ENCODE data around the gene WBP1. TPM values are rescaled to one million over a fixed set of nuclear protein-coding genes. Genes with fewer than 3 reads are reported as not detected.
A peak's percentile ranks its signal among the peaks of the same experiment; 100 is the strongest.
"Not testable (repeated sequence)": the region's sequence is repeated elsewhere in the genome, so short reads cannot be mapped to it uniquely, and the experiment has no call there.

WBP1 gene
- total RNA-seq, 1 donor from 2014 or later, result 62.4 TPM

DNA sequence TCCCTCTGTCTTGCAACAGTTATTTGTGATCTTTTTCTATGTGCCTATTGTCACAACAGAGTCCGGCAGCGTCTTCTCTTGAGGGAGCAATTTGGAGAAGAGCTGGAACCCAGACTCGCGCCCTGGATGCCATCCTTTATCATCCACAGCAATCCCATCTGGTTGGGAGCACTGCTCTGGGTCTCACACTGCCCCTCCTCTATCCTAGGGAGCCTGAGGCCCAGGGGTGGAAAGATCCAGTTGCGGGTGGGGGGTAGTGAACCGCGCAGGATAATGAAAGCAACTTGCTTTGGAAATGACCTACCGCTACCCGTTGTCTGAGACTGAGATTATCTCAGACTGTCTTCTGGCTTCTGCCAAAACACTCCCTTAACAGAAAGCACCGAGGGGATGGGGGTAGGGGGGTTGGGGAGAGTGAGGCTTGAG lies 713 bp downstream of the WBP1 start:
- no peaks in the 10 kb centered on the region for H3K27me3 Mint-ChIP-seq (ENCODE audit: low read depth)
- DNase-seq (ENCODE audit: low spot score), result no peak
- TF ChIP-seq, protein P1, sequence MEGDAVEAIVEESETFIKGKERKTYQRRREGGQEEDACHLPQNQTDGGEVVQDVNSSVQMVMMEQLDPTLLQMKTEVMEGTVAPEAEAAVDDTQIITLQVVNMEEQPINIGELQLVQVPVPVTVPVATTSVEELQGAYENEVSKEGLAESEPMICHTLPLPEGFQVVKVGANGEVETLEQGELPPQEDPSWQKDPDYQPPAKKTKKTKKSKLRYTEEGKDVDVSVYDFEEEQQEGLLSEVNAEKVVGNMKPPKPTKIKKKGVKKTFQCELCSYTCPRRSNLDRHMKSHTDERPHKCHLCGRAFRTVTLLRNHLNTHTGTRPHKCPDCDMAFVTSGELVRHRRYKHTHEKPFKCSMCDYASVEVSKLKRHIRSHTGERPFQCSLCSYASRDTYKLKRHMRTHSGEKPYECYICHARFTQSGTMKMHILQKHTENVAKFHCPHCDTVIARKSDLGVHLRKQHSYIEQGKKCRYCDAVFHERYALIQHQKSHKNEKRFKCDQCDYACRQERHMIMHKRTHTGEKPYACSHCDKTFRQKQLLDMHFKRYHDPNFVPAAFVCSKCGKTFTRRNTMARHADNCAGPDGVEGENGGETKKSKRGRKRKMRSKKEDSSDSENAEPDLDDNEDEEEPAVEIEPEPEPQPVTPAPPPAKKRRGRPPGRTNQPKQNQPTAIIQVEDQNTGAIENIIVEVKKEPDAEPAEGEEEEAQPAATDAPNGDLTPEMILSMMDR (IDR thresholded peaks at IDR 0.05), result no peak
- H3K4me1 Mint-ChIP-seq (ENCODE audit: low read depth), result peaks cover 62% of the 10 kb centered on the region
- H3K9me3 Mint-ChIP-seq (ENCODE audit: low read depth), result no peaks in the 10 kb centered on the region
- peak overlapping the region; percentile 97 for H3K27ac Mint-ChIP-seq (ENCODE audit: unreplicated experiment)
- H3K36me3 Mint-ChIP-seq (ENCODE audit: low read depth), result peaks cover 2% of the 10 kb centered on the region
- H3K4me3 Mint-ChIP-seq (ENCODE audit: unreplicated experiment), result peak overlapping the region; percentile 89

GRCh38 chr2:74459503-74460118 lies 1.4 kb downstream of the WBP1 start:
- not testable (repeated sequence) for H3K9me3 Mint-ChIP-seq (ENCODE audit: low read depth); DNase-seq (ENCODE audit: low spot score); H3K36me3 Mint-ChIP-seq (ENCODE audit: low read depth); H3K27me3 Mint-ChIP-seq (ENCODE audit: low read depth)
- H3K4me1 Mint-ChIP-seq (ENCODE audit: low read depth), result peaks cover 62% of the 10 kb centered on the region
- peak overlapping the region; percentile 97 for H3K27ac Mint-ChIP-seq (ENCODE audit: unreplicated experiment)
- peak overlapping the region; percentile 89 for H3K4me3 Mint-ChIP-seq (ENCODE audit: unreplicated experiment)

DNA sequence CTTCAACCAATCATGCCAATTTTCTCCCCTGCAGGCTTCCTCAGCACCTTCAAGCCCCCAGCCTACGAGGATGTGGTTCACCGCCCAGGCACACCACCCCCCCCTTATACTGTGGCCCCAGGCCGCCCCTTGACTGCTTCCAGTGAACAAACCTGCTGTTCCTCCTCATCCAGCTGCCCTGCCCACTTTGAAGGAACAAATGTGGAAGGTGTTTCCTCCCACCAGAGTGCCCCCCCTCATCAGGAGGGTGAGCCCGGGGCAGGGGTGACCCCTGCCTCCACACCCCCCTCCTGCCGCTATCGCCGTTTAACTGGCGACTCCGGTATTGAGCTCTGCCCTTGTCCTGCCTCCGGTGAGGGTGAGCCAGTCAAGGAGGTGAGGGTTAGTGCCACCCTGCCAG lies 1.9 kb downstream of the WBP1 start:
- not testable (repeated sequence) for H3K27me3 Mint-ChIP-seq (ENCODE audit: low read depth); H3K36me3 Mint-ChIP-seq (ENCODE audit: low read depth); H3K9me3 Mint-ChIP-seq (ENCODE audit: low read depth); DNase-seq (ENCODE audit: low spot score)
- Mint-ChIP-seq H3K4me1 (ENCODE audit: low read depth) (peaks cover 57% of the 10 kb centered on the region), H3K4me3 (ENCODE audit: unreplicated experiment) (peak overlapping the region; percentile 89), H3K27ac (ENCODE audit: unreplicated experiment) (peak overlapping the region; percentile 97)

GRCh38 chr2:74461187-74462053 lies 3.2 kb downstream of the WBP1 start:
- Mint-ChIP-seq H3K27ac (ENCODE audit: unreplicated experiment) (no peak overlapping the region), H3K4me3 (ENCODE audit: unreplicated experiment) (no peak overlapping the region), H3K36me3 (ENCODE audit: low read depth) (peaks cover 2% of the 10 kb centered on the region), H3K4me1 (ENCODE audit: low read depth) (peaks cover 54% of the 10 kb centered on the region), H3K9me3 (ENCODE audit: low read depth) (no peaks in the 10 kb centered on the region), H3K27me3 (ENCODE audit: low read depth) (no peaks in the 10 kb centered on the region)
- no peak for DNase-seq (ENCODE audit: low spot score)
- TF ChIP-seq, protein P1 (IDR thresholded peaks at IDR 0.05), result peak; percentile 37

DNA sequence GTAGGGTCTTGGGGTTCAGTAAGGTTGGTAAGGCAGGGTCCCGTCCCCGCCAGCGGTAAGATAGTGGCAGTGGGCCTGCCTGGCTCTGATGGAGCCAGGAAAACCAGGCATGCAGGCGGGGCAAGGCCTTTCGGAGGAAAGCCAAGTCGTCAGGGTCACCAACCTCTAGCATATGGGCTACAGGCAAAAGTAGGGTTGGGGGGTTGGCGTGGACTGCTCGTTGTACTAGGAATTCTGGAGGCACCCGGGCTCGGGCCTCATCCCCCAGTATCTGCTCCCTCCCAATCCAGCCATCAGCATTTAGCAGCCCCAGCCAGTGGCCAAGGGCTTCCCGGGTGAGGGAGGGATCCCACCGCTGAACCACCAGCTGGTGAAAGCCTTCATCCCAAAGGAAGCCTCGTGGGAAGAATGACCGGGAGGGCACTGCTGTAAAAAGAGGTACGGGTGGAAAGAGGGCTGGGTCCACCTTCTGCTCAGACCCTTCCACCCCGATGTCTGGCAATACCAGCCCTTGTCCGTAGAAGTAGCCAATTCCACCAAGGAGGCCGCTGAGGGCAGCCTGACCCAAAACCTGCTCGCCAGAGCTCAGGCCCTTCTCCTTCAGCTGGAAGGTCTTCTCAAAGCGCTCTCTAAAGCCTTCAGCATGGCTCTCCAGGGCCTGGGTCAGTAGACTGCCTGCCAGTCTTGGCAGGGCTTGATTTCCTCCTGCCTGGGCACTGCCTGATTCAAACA lies 4.0 kb downstream of the WBP1 start:
- TF ChIP-seq, protein P1 (IDR thresholded peaks at IDR 0.05), result no peak
- Mint-ChIP-seq H3K4me3 (ENCODE audit: unreplicated experiment) (no peak overlapping the region), H3K4me1 (ENCODE audit: low read depth) (peaks cover 46% of the 10 kb centered on the region), H3K36me3 (ENCODE audit: low read depth) (peaks cover 2% of the 10 kb centered on the region), H3K9me3 (ENCODE audit: low read depth) (no peaks in the 10 kb centered on the region), H3K27me3 (ENCODE audit: low read depth) (no peaks in the 10 kb centered on the region), H3K27ac (ENCODE audit: unreplicated experiment) (peak overlapping the region; percentile 54)
- no peak for DNase-seq (ENCODE audit: low spot score)

GRCh38 chr2:74462786-74463105 lies 4.5 kb downstream of the WBP1 start:
- H3K36me3 Mint-ChIP-seq (ENCODE audit: low read depth), result peaks cover 2% of the 10 kb centered on the region
- DNase-seq (ENCODE audit: low spot score), result no peak
- peaks cover 45% of the 10 kb centered on the region for H3K4me1 Mint-ChIP-seq (ENCODE audit: low read depth)
- TF ChIP-seq, protein P1 (IDR thresholded peaks at IDR 0.05), result no peak
- peak overlapping the region; percentile 54 for H3K27ac Mint-ChIP-seq (ENCODE audit: unreplicated experiment)
- no peak overlapping the region for H3K4me3 Mint-ChIP-seq (ENCODE audit: unreplicated experiment)
- H3K9me3 Mint-ChIP-seq (ENCODE audit: low read depth), result no peaks in the 10 kb centered on the region
- no peaks in the 10 kb centered on the region for H3K27me3 Mint-ChIP-seq (ENCODE audit: low read depth)

All from chondrocyte (in vitro differentiated cells).